NT2/D1 (cell line): ENCODE measurements around the gene DAPK3.

Experiments used
- YY1 ChIP-seq: IDR thresholded peaks from 2 replicates; pipeline ENCODE4 v1.6.1; 2011; ENCODE audit not compliant: insufficient read length, insufficient read depth
- ZNF274 ChIP-seq: IDR thresholded peaks from 2 replicates; pipeline ENCODE4 v1.6.1; 2011; ENCODE audit warnings: mild to moderate bottlenecking, low read depth, low read length

DNA sequence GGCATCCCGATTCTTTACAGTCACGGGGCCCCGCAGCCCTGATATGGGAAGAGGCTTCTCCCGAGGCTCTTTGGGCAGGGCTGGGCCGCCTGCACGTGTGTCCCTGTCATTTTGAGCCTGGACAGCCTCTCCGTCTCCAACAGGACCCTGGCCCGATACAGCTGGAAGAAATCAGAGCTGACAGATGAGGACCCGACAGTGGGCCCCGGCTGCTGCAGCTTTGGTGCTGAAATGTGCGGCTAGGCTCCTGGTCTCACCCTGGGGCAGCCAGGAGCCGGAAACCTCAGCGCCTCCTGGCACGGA, 39.9 kb upstream of the DAPK3 start:
- no peak for TF ChIP-seq ZNF274
- TF ChIP-seq YY1 = no peak
